ENCODE measurements around the gene ABCA2.

ABCA2 gene, protein sequence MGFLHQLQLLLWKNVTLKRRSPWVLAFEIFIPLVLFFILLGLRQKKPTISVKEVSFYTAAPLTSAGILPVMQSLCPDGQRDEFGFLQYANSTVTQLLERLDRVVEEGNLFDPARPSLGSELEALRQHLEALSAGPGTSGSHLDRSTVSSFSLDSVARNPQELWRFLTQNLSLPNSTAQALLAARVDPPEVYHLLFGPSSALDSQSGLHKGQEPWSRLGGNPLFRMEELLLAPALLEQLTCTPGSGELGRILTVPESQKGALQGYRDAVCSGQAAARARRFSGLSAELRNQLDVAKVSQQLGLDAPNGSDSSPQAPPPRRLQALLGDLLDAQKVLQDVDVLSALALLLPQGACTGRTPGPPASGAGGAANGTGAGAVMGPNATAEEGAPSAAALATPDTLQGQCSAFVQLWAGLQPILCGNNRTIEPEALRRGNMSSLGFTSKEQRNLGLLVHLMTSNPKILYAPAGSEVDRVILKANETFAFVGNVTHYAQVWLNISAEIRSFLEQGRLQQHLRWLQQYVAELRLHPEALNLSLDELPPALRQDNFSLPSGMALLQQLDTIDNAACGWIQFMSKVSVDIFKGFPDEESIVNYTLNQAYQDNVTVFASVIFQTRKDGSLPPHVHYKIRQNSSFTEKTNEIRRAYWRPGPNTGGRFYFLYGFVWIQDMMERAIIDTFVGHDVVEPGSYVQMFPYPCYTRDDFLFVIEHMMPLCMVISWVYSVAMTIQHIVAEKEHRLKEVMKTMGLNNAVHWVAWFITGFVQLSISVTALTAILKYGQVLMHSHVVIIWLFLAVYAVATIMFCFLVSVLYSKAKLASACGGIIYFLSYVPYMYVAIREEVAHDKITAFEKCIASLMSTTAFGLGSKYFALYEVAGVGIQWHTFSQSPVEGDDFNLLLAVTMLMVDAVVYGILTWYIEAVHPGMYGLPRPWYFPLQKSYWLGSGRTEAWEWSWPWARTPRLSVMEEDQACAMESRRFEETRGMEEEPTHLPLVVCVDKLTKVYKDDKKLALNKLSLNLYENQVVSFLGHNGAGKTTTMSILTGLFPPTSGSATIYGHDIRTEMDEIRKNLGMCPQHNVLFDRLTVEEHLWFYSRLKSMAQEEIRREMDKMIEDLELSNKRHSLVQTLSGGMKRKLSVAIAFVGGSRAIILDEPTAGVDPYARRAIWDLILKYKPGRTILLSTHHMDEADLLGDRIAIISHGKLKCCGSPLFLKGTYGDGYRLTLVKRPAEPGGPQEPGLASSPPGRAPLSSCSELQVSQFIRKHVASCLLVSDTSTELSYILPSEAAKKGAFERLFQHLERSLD (N-terminal part only)

DNA sequence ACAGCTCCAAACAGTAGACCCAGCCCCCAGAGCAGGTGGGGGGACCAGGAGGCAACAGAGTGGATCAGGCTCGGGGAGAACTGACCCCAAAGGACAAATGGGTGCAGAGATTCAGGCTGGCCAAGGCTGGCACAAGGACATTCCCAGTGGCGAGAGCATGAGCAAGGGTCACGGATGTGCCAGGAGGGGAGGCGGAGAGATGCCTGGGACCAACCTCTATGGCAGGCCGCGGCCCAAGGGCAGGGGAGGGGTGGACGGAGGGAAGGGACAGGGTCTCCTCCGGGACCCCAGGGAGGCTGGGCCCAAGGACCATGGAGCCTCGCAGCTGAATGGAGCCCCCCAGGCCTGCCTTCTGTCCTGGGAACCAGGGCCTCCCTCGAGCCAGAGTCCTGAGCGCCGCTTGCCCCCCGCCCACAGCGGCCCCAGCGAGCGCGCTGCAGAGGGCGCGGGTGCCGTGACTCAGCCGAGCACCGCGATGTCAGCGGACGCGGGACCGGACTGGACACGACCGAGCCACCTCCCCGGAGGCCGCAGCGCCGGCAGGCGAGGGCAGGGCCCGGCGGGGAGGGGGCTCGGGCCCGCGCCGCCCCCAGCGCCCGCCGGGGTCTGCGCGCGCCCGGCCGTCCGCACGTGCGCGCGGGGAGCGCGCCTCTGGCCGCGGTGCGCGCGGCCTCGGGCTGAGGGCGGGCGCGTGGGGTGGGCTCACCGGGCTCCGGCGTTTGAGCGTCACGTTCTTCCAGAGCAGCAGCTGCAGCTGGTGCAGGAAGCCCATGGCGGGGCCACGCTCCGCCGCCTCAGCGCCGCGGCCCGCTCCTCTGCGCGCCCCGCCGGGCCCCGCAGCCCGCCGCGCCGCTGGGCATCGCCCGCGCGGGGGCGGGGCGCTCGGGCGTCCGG lies at the start of gene ABCA2:
ABCA2 (minus strand) TSS at position 869 of the 894 bp plus-strand sequence; CDS start at position 772, 97 bp downstream.
- no peaks in the 10 kb centered on the region for H3K9me3 Mint-ChIP-seq
- peak within 1 kb of the TSS; percentile 82 for H3K4me3 Mint-ChIP-seq

DNA sequence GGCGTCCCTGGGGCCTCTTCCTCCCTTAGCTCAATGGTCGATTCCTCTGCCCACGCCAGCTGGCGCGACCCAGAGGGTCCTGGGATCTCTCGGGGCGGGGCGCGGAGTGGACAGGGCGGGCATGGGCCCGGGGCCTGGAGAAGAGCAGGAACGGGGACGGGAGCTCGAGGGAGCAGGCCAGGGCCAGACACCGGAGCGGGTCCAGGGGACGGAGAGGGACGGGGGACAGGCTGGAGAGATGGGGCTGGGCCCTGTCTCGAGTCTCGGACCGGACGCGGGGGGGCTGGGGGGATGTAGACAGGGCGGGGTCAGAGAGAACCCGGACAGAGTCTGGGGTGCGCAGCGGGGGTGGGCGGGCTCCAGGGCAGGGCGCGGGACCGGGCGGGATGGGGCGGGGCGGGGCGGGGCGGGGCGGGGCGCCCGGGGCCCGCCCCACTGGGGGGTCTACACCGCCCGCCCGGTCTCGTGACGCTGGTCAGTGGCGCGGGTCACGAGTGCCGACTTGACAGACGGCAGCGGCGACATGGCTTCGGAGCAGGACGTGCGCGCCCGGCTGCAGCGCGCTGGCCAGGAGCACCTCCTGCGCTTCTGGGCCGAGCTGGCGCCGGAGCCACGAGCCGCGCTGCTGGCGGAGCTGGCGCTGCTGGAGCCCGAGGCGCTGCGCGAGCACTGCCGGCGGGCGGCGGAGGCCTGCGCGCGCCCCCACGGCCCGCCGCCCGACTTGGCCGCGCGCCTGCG lies 49.1 kb upstream of the ABCA2 start, which contains the start of gene UAP1L1:
UAP1L1 (plus strand) TSS at position 508 of the 738 bp plus-strand sequence; CDS start at position 524, 16 bp downstream.
- Mint-ChIP-seq H3K9me3 (no peaks in the 10 kb centered on the region), H3K4me1 (ENCODE audit: low read depth) (peaks cover 5% of the 10 kb centered on the region), H3K36me3 (ENCODE audit: low read depth) (peaks cover 8% of the 10 kb centered on the region), H3K4me3 (peak within 1 kb of the TSS; percentile 72), H3K27me3 (ENCODE audit: low read depth) (no peaks in the 10 kb centered on the region), H3K27ac (no peak within 1 kb of the TSS)

More for the DNA sequence above, at the start of gene ABCA2:
- H3K36me3 Mint-ChIP-seq (ENCODE audit: low read depth) = no peaks in the 10 kb centered on the region
- H3K27ac Mint-ChIP-seq = peak within 1 kb of the TSS; percentile 73
- peaks cover 19% of the 10 kb centered on the region for H3K4me1 Mint-ChIP-seq (ENCODE audit: low read depth)
- H3K27me3 Mint-ChIP-seq (ENCODE audit: low read depth) = peaks cover 4% of the 10 kb centered on the region

DNA sequence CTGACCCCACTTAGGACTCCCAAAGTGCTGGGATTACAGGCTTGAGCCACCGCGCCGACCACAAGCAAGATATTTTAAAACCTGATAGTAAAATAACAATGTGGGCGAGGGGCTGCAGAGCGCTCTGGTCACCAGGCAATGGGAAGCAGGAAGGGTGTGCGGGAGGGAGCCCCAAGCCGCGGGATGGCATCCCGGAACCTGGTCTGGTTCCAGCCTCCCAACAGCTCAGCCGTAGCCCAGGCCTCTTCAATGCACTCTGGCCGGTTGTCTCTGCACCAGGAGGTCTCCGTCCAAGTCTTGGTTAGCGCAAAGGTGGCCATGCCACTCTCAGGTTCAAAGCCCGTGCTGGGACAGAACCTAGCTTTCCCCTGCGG lies 48.6 kb upstream of the ABCA2 start:
- peaks cover 4% of the 10 kb centered on the region for H3K36me3 Mint-ChIP-seq (ENCODE audit: low read depth)
- no peaks in the 10 kb centered on the region for H3K9me3 Mint-ChIP-seq
- H3K4me3 Mint-ChIP-seq = peak overlapping the region; percentile 63
- no peaks in the 10 kb centered on the region for H3K27me3 Mint-ChIP-seq (ENCODE audit: low read depth)
- H3K27ac Mint-ChIP-seq = no peak overlapping the region
- peaks cover 5% of the 10 kb centered on the region for H3K4me1 Mint-ChIP-seq (ENCODE audit: low read depth)

DNA sequence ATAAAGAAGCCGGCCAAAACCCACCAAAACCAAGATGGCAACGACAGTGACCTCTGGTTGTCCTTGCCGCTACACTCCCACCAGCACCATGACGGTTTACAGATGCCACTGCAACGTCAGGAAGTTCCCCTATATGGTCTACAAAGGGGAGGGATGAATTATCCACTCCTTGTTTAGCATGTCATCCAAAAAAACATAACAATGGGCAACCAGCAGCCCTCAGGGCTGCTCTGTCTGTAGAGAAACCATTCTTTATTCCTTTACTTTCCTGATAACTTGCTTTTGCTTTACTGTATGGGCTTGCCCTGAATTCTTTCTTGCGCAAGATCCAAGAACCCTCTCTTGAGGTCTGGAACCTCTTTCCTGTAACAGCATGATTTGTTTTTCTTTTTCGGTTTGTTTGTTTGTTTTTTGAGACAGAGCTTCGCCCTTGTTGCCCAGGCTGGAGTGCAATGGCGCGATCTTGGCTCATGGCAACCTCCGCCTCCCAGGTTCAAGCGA lies 47.3 kb upstream of the ABCA2 start:
- no peak overlapping the region for H3K4me3 Mint-ChIP-seq
- no peaks in the 10 kb centered on the region for H3K9me3 Mint-ChIP-seq

DNA sequence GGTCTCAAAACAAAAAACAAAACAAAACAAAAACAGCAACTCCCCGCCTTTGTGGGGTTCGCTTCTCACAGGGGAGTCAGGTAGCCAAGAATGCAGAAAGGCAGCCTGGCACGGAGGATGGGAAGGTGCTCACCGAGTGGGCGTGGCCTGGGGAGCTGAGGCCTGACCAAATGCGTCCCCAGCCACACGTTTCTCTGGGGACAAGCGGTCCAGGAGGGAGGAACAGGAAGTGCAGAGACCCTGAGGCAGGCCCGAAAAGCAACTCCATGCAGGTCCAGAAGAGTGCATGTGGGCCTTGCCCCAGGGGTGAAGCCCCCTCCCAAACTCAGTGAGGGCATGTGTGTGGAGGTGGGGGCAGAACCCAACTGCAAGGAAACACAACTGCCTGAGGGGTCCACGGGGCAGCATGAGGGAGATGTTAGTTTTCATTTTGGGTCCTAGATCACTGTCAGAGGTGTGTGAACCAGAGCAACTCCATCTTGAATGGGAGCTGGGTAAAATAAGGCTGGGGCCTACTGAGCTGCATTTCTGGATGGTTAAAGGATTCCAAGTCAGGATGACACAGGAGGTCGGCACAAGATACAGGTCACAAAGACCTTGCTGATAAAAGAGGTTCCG lies 46.7 kb upstream of the ABCA2 start:
- peaks cover 11% of the 10 kb centered on the region for H3K4me1 Mint-ChIP-seq (ENCODE audit: low read depth)
- no peak overlapping the region for H3K27ac Mint-ChIP-seq

More for the DNA sequence above, 47.3 kb upstream of the ABCA2 start:
- Mint-ChIP-seq H3K4me1 (ENCODE audit: low read depth) (peaks cover 14% of the 10 kb centered on the region), H3K27ac (no peak overlapping the region), H3K36me3 (ENCODE audit: low read depth) (peaks cover 3% of the 10 kb centered on the region), H3K27me3 (ENCODE audit: low read depth) (no peaks in the 10 kb centered on the region)

DNA sequence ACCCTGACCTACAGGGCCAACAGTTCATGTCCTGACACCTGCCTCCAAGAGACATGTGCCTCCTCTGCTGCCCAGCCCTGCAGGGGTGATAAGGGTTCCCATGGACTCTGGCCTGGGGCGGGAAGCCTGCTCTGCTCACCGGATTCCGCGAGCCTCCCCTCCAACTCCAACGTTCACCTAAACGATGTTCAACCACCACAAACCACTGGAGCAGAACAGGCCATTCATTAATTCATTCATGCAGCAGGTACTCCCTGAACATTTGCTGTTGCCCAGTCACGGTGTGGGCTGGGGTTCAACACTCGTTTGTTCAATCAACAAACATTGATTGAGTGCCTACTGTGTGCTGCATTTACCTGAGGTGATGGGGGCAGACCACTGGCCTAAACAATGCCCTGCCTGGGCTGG lies 46.0 kb upstream of the ABCA2 start:
- H3K4me1 Mint-ChIP-seq (ENCODE audit: low read depth) = peaks cover 10% of the 10 kb centered on the region
- no peaks in the 10 kb centered on the region for H3K27me3 Mint-ChIP-seq (ENCODE audit: low read depth)
- no peaks in the 10 kb centered on the region for H3K36me3 Mint-ChIP-seq (ENCODE audit: low read depth)
- H3K9me3 Mint-ChIP-seq = no peaks in the 10 kb centered on the region
- no peak overlapping the region for H3K4me3 Mint-ChIP-seq
- no peak overlapping the region for H3K27ac Mint-ChIP-seq

More for the DNA sequence above, 46.7 kb upstream of the ABCA2 start:
- H3K4me3 Mint-ChIP-seq = no peak overlapping the region
- H3K36me3 Mint-ChIP-seq (ENCODE audit: low read depth) = peaks cover under 1% of the 10 kb centered on the region
- no peaks in the 10 kb centered on the region for H3K9me3 Mint-ChIP-seq
- no peaks in the 10 kb centered on the region for H3K27me3 Mint-ChIP-seq (ENCODE audit: low read depth)

DNA sequence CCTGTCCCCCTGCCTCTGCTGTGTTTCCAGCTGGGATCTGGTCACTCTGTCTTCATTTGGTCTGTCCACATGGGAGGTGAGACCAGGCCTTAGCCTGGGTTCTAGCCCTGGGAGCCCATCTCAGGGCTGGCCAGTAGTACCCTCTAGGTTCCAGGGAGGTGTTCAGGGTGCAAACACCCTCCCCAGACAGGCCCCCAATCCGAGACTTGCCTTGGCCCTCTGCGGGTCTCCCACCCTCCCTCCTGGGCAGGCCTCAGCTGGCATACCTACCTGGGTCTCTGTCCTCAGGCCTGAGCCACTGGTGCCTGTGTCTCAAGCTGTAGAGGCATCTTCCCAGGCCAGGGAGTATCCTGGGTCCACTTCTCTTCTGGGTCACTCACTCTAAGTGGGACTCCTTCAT lies 43.2 kb upstream of the ABCA2 start:
- Mint-ChIP-seq H3K4me3 (peak overlapping the region; percentile 85), H3K9me3 (no peaks in the 10 kb centered on the region), H3K36me3 (ENCODE audit: low read depth) (no peaks in the 10 kb centered on the region), H3K27me3 (ENCODE audit: low read depth) (no peaks in the 10 kb centered on the region), H3K4me1 (ENCODE audit: low read depth) (peaks cover 13% of the 10 kb centered on the region), H3K27ac (peak overlapping the region; percentile 77)

DNA sequence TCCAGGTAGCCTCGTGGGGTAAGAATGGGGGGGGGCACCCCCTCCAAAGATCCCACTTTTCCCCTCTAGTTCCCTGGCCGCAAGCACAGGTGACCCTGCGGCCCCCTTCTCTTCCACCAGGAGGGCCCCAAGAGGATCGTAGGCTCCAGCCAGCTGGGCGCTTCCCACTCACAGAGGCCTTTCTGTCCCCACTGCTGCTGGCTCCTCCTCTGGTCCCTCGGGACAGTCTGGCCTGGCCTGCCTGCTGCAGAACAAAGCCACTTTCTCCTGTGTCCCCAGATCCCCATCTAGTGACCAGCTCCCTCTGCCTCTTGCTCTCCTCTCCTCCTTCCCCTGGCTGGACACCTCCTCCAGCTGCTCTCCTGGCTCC lies 42.9 kb upstream of the ABCA2 start:
- H3K27ac Mint-ChIP-seq = peak overlapping the region; percentile 77
- peak overlapping the region; percentile 85 for H3K4me3 Mint-ChIP-seq
- peaks cover 13% of the 10 kb centered on the region for H3K4me1 Mint-ChIP-seq (ENCODE audit: low read depth)
- H3K9me3 Mint-ChIP-seq = no peaks in the 10 kb centered on the region
- no peaks in the 10 kb centered on the region for H3K27me3 Mint-ChIP-seq (ENCODE audit: low read depth)
- H3K36me3 Mint-ChIP-seq (ENCODE audit: low read depth) = no peaks in the 10 kb centered on the region

DNA sequence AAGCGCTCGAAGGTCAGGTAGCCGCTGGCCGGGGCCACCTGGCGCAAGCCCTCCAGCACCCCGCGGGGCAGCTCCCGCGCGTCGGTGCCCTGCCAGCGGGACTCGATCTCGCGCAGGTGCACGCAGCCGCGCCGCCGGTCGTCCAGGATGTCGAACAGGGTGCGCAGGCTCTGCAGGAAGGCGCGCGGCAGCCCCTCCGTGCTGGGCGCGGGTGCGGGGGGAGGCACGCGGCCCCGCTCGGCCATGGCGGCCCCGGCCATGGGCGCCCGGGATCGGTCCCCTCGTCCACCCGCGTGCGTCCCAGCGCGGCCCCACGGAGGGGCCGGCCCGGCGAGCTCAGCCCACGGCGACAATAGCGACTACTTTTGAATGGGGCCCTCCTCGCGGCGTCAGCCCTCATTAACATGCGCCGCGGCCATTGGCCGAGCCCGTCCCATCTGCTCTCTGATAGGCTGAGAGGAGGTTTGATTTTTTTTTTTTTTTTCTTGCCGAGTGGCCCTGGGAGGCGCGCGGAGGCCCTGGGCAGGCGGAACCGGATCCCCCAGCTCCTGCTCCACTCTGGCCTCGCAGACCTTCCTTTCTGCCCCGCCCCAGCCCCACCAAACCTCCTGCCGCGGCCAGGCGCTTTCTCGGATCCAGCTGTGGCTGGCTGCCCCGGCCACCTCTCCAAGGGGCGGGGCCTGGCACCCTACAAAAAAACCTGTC lies 42.3 kb upstream of the ABCA2 start, which contains the start of gene SAPCD2:
SAPCD2 (minus strand) TSS at position 357 of the 705 bp plus-strand sequence; CDS start at position 260, 97 bp downstream.
- peaks cover 13% of the 10 kb centered on the region for H3K4me1 Mint-ChIP-seq (ENCODE audit: low read depth)
- peak within 1 kb of the TSS; percentile 77 for H3K27ac Mint-ChIP-seq
- no peaks in the 10 kb centered on the region for H3K27me3 Mint-ChIP-seq (ENCODE audit: low read depth)
- no peaks in the 10 kb centered on the region for H3K9me3 Mint-ChIP-seq
- peak within 1 kb of the TSS; percentile 85 for H3K4me3 Mint-ChIP-seq
- peaks cover 3% of the 10 kb centered on the region for H3K36me3 Mint-ChIP-seq (ENCODE audit: low read depth)

DNA sequence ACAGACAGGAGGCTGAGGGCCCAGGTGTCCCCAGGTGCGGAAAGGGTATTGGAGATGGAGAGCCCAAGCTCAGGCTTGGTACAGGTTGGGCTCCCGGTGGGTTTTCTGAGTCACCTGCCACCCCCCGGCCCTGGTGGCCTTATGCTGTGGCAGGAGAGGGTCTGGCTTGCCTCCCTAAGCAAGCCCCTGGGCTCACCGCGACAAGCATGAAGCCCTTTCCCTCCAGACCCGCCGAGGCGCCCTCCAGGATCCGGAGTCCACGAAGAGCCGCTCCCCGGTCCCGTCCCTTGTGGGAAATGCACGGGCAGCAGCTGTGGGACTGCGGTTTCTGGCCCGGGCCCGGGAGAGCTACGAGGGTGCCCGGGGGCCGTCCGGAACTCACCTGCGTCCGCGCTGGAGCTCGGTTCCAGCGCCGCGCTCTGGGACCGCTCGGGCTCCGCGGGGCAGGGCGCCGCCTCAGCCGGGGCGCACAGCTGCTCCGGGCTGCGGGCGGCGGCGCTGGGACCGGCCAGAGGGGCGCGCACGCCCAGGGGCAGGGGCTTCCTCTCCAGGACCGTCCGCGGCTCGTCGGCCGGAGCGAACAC lies 41.6 kb upstream of the ABCA2 start:
- no peaks in the 10 kb centered on the region for H3K27me3 Mint-ChIP-seq (ENCODE audit: low read depth)

DNA sequence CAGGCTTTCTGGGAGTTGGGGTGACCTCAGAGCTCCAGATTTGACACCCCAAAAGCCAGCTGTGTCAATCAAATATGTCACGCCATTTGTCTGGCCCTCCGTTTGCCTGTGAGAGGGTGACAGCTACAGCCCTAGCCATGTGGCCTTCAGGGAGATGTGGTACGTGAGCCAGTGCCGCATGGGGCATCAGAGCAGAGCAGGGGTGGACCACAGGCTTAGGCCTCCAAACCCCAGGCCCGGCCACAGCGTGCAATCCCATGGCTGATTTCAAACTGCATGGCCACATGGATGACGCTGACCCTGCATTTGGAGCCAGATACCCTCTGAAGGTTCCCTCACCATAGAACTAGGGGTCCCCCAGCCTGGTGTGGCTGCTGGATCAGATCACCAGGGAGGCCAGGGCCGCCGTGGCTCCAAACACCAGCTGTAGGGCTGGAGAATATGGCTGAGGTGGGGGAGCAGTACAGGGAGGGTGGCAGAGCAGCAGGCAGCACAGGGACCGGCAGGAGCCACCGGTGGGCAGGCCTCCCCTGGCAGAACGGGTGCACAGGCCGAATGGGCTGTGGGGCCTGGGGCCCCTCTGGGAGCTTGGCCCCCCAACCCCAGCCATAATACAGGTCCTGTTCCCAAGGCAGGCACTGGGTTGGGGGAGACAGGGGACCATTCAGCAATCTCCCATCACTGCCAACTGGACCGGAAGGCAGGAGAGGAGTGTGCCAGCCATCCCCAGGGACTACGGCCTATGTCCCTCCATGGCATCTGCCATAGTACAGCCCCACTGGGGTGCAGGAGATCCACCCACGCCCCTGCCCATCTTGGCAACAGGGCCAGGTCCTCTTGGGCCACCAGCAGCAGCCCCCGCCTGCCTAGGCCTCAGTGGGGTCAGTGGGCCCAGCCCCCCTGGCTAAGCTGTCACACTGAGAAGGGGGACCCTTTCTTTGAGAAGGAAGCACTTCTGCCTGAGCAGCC lies 40.8 kb upstream of the ABCA2 start:
- Mint-ChIP-seq H3K27ac (no peak overlapping the region), H3K4me1 (ENCODE audit: low read depth) (peaks cover 16% of the 10 kb centered on the region)

More for the DNA sequence above, 41.6 kb upstream of the ABCA2 start:
- Mint-ChIP-seq H3K4me1 (ENCODE audit: low read depth) (peaks cover 13% of the 10 kb centered on the region), H3K27ac (no peak overlapping the region), H3K36me3 (ENCODE audit: low read depth) (peaks cover 3% of the 10 kb centered on the region), H3K4me3 (peak overlapping the region; percentile 68), H3K9me3 (no peaks in the 10 kb centered on the region)

More for the DNA sequence above, 40.8 kb upstream of the ABCA2 start:
- Mint-ChIP-seq H3K4me3 (peak overlapping the region; percentile 68), H3K9me3 (no peaks in the 10 kb centered on the region), H3K36me3 (ENCODE audit: low read depth) (peaks cover 6% of the 10 kb centered on the region), H3K27me3 (ENCODE audit: low read depth) (no peaks in the 10 kb centered on the region)

All from T-helper 1 cell treated with Interleukin-12 subunit alpha and Interleukin-12 subunit beta and Interleukin-4 antibody, amounts not matched to agents 30 μg/mL and 1 μg/mL, for 36 hours (primary cell).